K562 (cell line): ENCODE measurements around the gene SERPINA9. TPM values are rescaled to one million over a fixed set of nuclear protein-coding genes. Genes with fewer than 3 reads are reported as not detected.

ENCODE experiments used
- ARID2 ChIP-seq: fragments of 450-650 bp; IDR thresholded peaks from 2 replicates; pipeline ENCODE4 v1.6.1; 2017; ENCODE audit warnings: antibody characterized with exemption, mild to moderate bottlenecking
- RAD21 ChIP-seq, 2 experiments: fragments of 250-450 bp in 1 of 2; fragments of 450-650 bp in 1 of 2; sonication (Bioruptor Pico) in 1 of 2; formaldehyde crosslinking in 1 of 2; IDR thresholded peaks in 1 of 2; conservative IDR thresholded peaks in 1 of 2; 2 replicates each; pipeline versions ENCODE4 v1.4.0 to v1.8.0; 2020 to 2022; ENCODE audit warnings: mild to moderate bottlenecking in 2 of 2, moderate library complexity in 1 of 2
- SPI1 ChIP-seq: IDR thresholded peaks from 2 replicates; pipeline ENCODE4 v1.6.1; 2011; ENCODE audit warnings: low read depth, low read length, control low read depth, borderline replicate concordance
- TAL1 ChIP-seq: fragments of 450-650 bp; IDR thresholded peaks from 2 replicates; pipeline ENCODE4 v1.6.1; 2016; ENCODE audit warnings: mild to moderate bottlenecking
- TCF7 ChIP-seq: sonication (generic); IDR thresholded peaks from 2 replicates; pipeline ENCODE4 v1.6.1; 2016; ENCODE audit warnings: antibody characterized with exemption, borderline replicate concordance
- polyA plus RNA-seq, 8 experiments: library from polyadenylated mRNA; depleted of rRNA in 4 of 8; stranded (reverse) in 5 of 8; unstranded in 3 of 8; fragments of >200 nt; fragmentation: Nextera tagmentation in 2 of 8; fragmentation: Illumina TruSeq in 1 of 8; extraction: Ambion mirVana in 2 of 8; extraction: Trizol in 1 of 8; gene quantifications; 2 replicates each; pipeline versions ENCODE4 v1.2.1 to v1.2.3, GENCODE V29; 2011 to 2014; ENCODE audit warnings: inconsistent platforms in 1 of 8, missing spikeins in 1 of 8
- total RNA-seq, 7 experiments: library from RNA; depleted of rRNA in 6 of 7; stranded (reverse); fragments of >200 nt in 6 of 7; fragmentation: Illumina TruSeq in 2 of 7; extraction: Trizol in 2 of 7; gene quantifications; 2 replicates each; pipeline versions ENCODE4 v1.2.1 to v1.2.3, GENCODE V29; 2011 to 2021; ENCODE audit warnings: low replicate concordance in 1 of 7
- TF ChIP-seq, protein P1 (sequence below), 2 experiments: fragments of 450-650 bp; formaldehyde crosslinking in 1 of 2; IDR thresholded peaks; 2 replicates each; pipeline versions ENCODE4 v1.4.0 to v1.6.1; 2014 to 2020; ENCODE audit warnings: mild to moderate bottlenecking in 2 of 2, borderline replicate concordance in 1 of 2, low read depth in 1 of 2

The SERPINA9 gene
- total and polyA plus RNA-seq, 9 of the 15 experiments (the other 6 are each of a cell fraction or from before 2014, with no cell fraction given): not detected

DNA sequence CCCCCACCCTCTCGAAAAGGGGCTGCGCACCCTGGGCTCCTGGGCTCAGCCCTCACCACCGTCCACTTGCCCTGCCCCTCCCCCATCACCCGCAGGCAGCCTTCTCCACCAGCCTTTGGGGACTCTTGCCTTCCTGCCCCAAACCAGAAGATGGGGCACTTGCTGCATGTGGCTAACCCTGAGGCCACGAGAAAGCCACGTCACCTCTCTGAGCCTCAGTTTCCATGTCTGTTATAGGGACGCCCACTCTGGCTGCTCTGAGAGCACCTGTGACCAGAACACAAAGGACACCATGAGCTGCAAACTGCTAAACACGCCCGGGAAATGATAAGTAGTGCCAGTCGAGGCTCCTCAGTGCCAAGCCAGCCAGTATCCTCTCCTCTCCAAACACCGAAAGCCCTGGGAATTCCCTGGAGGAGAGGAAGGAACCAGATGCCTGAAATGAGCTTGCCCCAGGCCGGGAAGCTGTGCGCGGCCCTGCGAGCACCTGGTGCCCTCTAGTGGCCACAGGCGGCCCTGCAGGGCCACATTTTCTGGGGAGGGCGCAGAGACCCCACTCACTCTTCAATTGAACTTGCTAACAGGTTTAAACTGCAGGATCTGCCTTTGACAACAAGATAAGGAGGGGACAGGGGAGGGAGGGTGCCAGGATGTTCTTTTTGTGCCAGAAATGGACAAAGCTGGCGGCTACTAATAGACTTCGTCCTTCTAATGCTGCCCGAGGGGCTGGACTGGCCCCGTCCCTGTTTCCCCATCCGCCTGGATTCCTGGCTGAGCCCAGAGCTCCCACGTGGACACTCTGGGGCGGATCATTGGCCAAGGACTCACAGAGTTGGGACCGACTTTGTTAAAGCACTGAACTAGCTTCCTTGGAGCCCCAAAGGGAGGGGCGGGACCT lies 10.2 kb upstream of the SERPINA9 start (continued):
- TF ChIP-seq TAL1 (no peak), TCF7 (no peak), ARID2 (no peak), RAD21 (CRISPR knock-in tag; conservative IDR thresholded peaks at IDR 0.05 in 1 of 2, IDR thresholded peaks at IDR 0.05 in 1 of 2) (peak; percentile 31 to 63; a peak in 3 of 4 replicates), SPI1 (no peak)
- TF ChIP-seq, protein P1, sequence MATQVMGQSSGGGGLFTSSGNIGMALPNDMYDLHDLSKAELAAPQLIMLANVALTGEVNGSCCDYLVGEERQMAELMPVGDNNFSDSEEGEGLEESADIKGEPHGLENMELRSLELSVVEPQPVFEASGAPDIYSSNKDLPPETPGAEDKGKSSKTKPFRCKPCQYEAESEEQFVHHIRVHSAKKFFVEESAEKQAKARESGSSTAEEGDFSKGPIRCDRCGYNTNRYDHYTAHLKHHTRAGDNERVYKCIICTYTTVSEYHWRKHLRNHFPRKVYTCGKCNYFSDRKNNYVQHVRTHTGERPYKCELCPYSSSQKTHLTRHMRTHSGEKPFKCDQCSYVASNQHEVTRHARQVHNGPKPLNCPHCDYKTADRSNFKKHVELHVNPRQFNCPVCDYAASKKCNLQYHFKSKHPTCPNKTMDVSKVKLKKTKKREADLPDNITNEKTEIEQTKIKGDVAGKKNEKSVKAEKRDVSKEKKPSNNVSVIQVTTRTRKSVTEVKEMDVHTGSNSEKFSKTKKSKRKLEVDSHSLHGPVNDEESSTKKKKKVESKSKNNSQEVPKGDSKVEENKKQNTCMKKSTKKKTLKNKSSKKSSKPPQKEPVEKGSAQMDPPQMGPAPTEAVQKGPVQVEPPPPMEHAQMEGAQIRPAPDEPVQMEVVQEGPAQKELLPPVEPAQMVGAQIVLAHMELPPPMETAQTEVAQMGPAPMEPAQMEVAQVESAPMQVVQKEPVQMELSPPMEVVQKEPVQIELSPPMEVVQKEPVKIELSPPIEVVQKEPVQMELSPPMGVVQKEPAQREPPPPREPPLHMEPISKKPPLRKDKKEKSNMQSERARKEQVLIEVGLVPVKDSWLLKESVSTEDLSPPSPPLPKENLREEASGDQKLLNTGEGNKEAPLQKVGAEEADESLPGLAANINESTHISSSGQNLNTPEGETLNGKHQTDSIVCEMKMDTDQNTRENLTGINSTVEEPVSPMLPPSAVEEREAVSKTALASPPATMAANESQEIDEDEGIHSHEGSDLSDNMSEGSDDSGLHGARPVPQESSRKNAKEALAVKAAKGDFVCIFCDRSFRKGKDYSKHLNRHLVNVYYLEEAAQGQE (IDR thresholded peaks at IDR 0.05; ENCODE audit: borderline replicate concordance): 0 out of 2 replicates have a peak, but pooled peaks have one; percentile 5
- TF ChIP-seq, protein P1 (CRISPR knock-in tag; IDR thresholded peaks at IDR 0.05; ENCODE audit: low read depth): no peak
